ENCODE results near the gene SUZ12.

The SUZ12 gene

GRCh38 chr17:32006957-32007462, 70.2 kb downstream of the SUZ12 start, which contains the start of gene LRRC37B:
TSS of gene LRRC37B (plus strand) at chr17:32007383. CDS start at chr17:32021393, 14,010 bp downstream.
- Histone ChIP-seq H3K27ac (ENCODE audit: low read depth, low read length) (no peak within 1 kb of the TSS), H2AK5ac (ENCODE audit: low read length) (no peak within 1 kb of the TSS), H2BK120ac (ENCODE audit: insufficient read depth, low read length, poor library complexity) (peak within 1 kb of the TSS; percentile 52), H4K91ac (ENCODE audit: low read depth, low read length) (peak within 1 kb of the TSS; percentile 59), H3K14ac (ENCODE audit: low read length) (peak within 1 kb of the TSS; percentile 50), H2BK5ac (ENCODE audit: low read depth, low read length, poor library complexity) (peak within 1 kb of the TSS; percentile 23), H3K9me3 (ENCODE audit: insufficient read depth, low read depth, low read length) (no peaks in the 10 kb centered on the region), H3K4me2 (ENCODE audit: low read length) (peak within 1 kb of the TSS; percentile 100), H3K27me3 (ENCODE audit: insufficient read depth, low read length) (no peaks in the 10 kb centered on the region), H3K79me2 (ENCODE audit: control insufficient read depth, insufficient read depth, low read length, poor library complexity) (peaks cover 6% of the 10 kb centered on the region), H3K4me3 (ENCODE audit: low read depth, low read length) (peak within 1 kb of the TSS; percentile 91), H4K12ac (ENCODE audit: low read depth, low read length) (peak within 1 kb of the TSS; percentile 86), H3K23ac (ENCODE audit: low read length) (peak within 1 kb of the TSS; percentile 42), H4K8ac (ENCODE audit: low read depth, low read length) (peak within 1 kb of the TSS; percentile 59), H3K4me1 (ENCODE audit: control insufficient read depth in 1 of 2, insufficient read depth in 2 of 2, low read length in 2 of 2) (no peaks in the 10 kb centered on the region), H3K36me3 (ENCODE audit: control insufficient read depth in 1 of 2, insufficient read depth in 2 of 2, low read length in 2 of 2) (peaks cover 0 to 2% of the 10 kb centered on the region in 2 experiments), H3K4ac (ENCODE audit: low read depth, low read length) (peak within 1 kb of the TSS; percentile 29), H3K79me1 (ENCODE audit: low read length) (no peaks in the 10 kb centered on the region), H3K9ac (ENCODE audit: low read length) (peak within 1 kb of the TSS; percentile 89), H2AFZ (ENCODE audit: insufficient read depth, low read length, poor library complexity) (peak within 1 kb of the TSS; percentile 87), H3K18ac (ENCODE audit: low read length) (peak within 1 kb of the TSS; percentile 93), H2BK12ac (ENCODE audit: low read length) (peak within 1 kb of the TSS; percentile 26)
- peak; percentile 88 to 92 for DNase-seq
- no CpG with 5 or more reads among the region's 51 CpGs for WGBS (ENCODE audit: extremely low coverage, insufficient coverage, insufficient read length)

GRCh38 chr17:32007463-32008298, 70.9 kb downstream of the SUZ12 start:
- peak overlapping the region; percentile 91 for H3K4me3 ChIP-seq (ENCODE audit: low read depth, low read length)
- no peak overlapping the region for H2AK5ac ChIP-seq (ENCODE audit: low read length)
- no peaks in the 10 kb centered on the region for H3K79me1 ChIP-seq (ENCODE audit: low read length)
- peak overlapping the region; percentile 93 for H3K18ac ChIP-seq (ENCODE audit: low read length)
- peak overlapping the region; percentile 23 for H2BK5ac ChIP-seq (ENCODE audit: low read depth, low read length, poor library complexity)
- H3K4ac ChIP-seq (ENCODE audit: low read depth, low read length), result peak overlapping the region; percentile 29
- H3K36me3 ChIP-seq (ENCODE audit: control insufficient read depth in 1 of 2, insufficient read depth in 2 of 2, low read length in 2 of 2), result no peaks in the 10 kb centered on the region
- H3K9ac ChIP-seq (ENCODE audit: low read length), result peak overlapping the region; percentile 89
- no peaks in the 10 kb centered on the region for H3K9me3 ChIP-seq (ENCODE audit: insufficient read depth, low read depth, low read length)
- H4K12ac ChIP-seq (ENCODE audit: low read depth, low read length), result peak overlapping the region; percentile 11
- H3K23ac ChIP-seq (ENCODE audit: low read length), result peak overlapping the region; percentile 42
- peak overlapping the region; percentile 59 for H4K8ac ChIP-seq (ENCODE audit: low read depth, low read length)
- peak overlapping the region; percentile 47 for H3K14ac ChIP-seq (ENCODE audit: low read length)
- H3K27ac ChIP-seq (ENCODE audit: low read depth, low read length), result no peak overlapping the region
- no peak for DNase-seq
- WGBS (ENCODE audit: extremely low coverage, insufficient coverage, insufficient read length), result no CpG with 5 or more reads among the region's 80 CpGs
- peak overlapping the region; percentile 100 for H3K4me2 ChIP-seq (ENCODE audit: low read length)
- H4K91ac ChIP-seq (ENCODE audit: low read depth, low read length), result peak overlapping the region; percentile 59
- no peak overlapping the region for H2BK12ac ChIP-seq (ENCODE audit: low read length)
- peaks cover 6% of the 10 kb centered on the region for H3K79me2 ChIP-seq (ENCODE audit: control insufficient read depth, insufficient read depth, low read length, poor library complexity)
- H3K27me3 ChIP-seq (ENCODE audit: insufficient read depth, low read length), result no peaks in the 10 kb centered on the region
- peak overlapping the region; percentile 87 for H2AFZ ChIP-seq (ENCODE audit: insufficient read depth, low read length, poor library complexity)
- H2BK120ac ChIP-seq (ENCODE audit: insufficient read depth, low read length, poor library complexity), result peak overlapping the region; percentile 52
- H3K4me1 ChIP-seq (ENCODE audit: control insufficient read depth in 1 of 2, insufficient read depth in 2 of 2, low read length in 2 of 2), result no peaks in the 10 kb centered on the region

GRCh38 chr17:32009262-32009542, 72.4 kb downstream of the SUZ12 start:
- Histone ChIP-seq H3K79me1 (ENCODE audit: low read length) (no peaks in the 10 kb centered on the region), H4K91ac (ENCODE audit: low read depth, low read length) (no peak overlapping the region), H2AK5ac (ENCODE audit: low read length) (no peak overlapping the region), H3K9me3 (ENCODE audit: insufficient read depth, low read depth, low read length) (no peaks in the 10 kb centered on the region), H3K9ac (ENCODE audit: low read length) (no peak overlapping the region), H4K8ac (ENCODE audit: low read depth, low read length) (no peak overlapping the region), H3K27ac (ENCODE audit: low read depth, low read length) (no peak overlapping the region), H2AFZ (ENCODE audit: insufficient read depth, low read length, poor library complexity) (no peak overlapping the region), H3K4me2 (ENCODE audit: low read length) (no peak overlapping the region), H2BK5ac (ENCODE audit: low read depth, low read length, poor library complexity) (no peak overlapping the region), H2BK120ac (ENCODE audit: insufficient read depth, low read length, poor library complexity) (no peak overlapping the region), H3K18ac (ENCODE audit: low read length) (no peak overlapping the region), H2BK12ac (ENCODE audit: low read length) (no peak overlapping the region), H3K4me1 (ENCODE audit: control insufficient read depth in 1 of 2, insufficient read depth in 2 of 2, low read length in 2 of 2) (no peaks in the 10 kb centered on the region), H3K79me2 (ENCODE audit: control insufficient read depth, insufficient read depth, low read length, poor library complexity) (peaks cover 6% of the 10 kb centered on the region), H3K23ac (ENCODE audit: low read length) (no peak overlapping the region), H3K14ac (ENCODE audit: low read length) (no peak overlapping the region), H3K4ac (ENCODE audit: low read depth, low read length) (peak overlapping the region; percentile 46), H4K12ac (ENCODE audit: low read depth, low read length) (no peak overlapping the region), H3K36me3 (ENCODE audit: control insufficient read depth in 1 of 2, insufficient read depth in 2 of 2, low read length in 2 of 2) (no peaks in the 10 kb centered on the region), H3K27me3 (ENCODE audit: insufficient read depth, low read length) (no peaks in the 10 kb centered on the region), H3K4me3 (ENCODE audit: low read depth, low read length) (no peak overlapping the region)
- no CpG with 5 or more reads among the region's 2 CpGs for WGBS (ENCODE audit: extremely low coverage, insufficient coverage, insufficient read length)
- DNase-seq, result no peak

GRCh38 chr17:32010114-32010513, 73.3 kb downstream of the SUZ12 start:
- no peak for DNase-seq
- no peak overlapping the region for H3K4me3 ChIP-seq (ENCODE audit: low read depth, low read length)
- no peak overlapping the region for H3K4me2 ChIP-seq (ENCODE audit: low read length)
- no peaks in the 10 kb centered on the region for H3K79me1 ChIP-seq (ENCODE audit: low read length)
- H3K14ac ChIP-seq (ENCODE audit: low read length), result no peak overlapping the region
- no peak overlapping the region for H3K23ac ChIP-seq (ENCODE audit: low read length)
- H4K8ac ChIP-seq (ENCODE audit: low read depth, low read length), result no peak overlapping the region
- no peak overlapping the region for H2BK12ac ChIP-seq (ENCODE audit: low read length)
- H3K9me3 ChIP-seq (ENCODE audit: insufficient read depth, low read depth, low read length), result no peaks in the 10 kb centered on the region
- no peaks in the 10 kb centered on the region for H3K36me3 ChIP-seq (ENCODE audit: control insufficient read depth in 1 of 2, insufficient read depth in 2 of 2, low read length in 2 of 2)
- H3K79me2 ChIP-seq (ENCODE audit: control insufficient read depth, insufficient read depth, low read length, poor library complexity), result peaks cover 6% of the 10 kb centered on the region
- H3K27ac ChIP-seq (ENCODE audit: low read depth, low read length), result no peak overlapping the region
- H3K27me3 ChIP-seq (ENCODE audit: insufficient read depth, low read length), result no peaks in the 10 kb centered on the region
- H2BK120ac ChIP-seq (ENCODE audit: insufficient read depth, low read length, poor library complexity), result no peak overlapping the region
- H4K12ac ChIP-seq (ENCODE audit: low read depth, low read length), result no peak overlapping the region
- no peak overlapping the region for H2AK5ac ChIP-seq (ENCODE audit: low read length)
- no peak overlapping the region for H2AFZ ChIP-seq (ENCODE audit: insufficient read depth, low read length, poor library complexity)
- no peak overlapping the region for H3K9ac ChIP-seq (ENCODE audit: low read length)
- H2BK5ac ChIP-seq (ENCODE audit: low read depth, low read length, poor library complexity), result no peak overlapping the region
- no peaks in the 10 kb centered on the region for H3K4me1 ChIP-seq (ENCODE audit: control insufficient read depth in 1 of 2, insufficient read depth in 2 of 2, low read length in 2 of 2)
- no peak overlapping the region for H4K91ac ChIP-seq (ENCODE audit: low read depth, low read length)
- H3K4ac ChIP-seq (ENCODE audit: low read depth, low read length), result no peak overlapping the region
- no CpG with 5 or more reads among the region's 4 CpGs for WGBS (ENCODE audit: extremely low coverage, insufficient coverage, insufficient read length)
- H3K18ac ChIP-seq (ENCODE audit: low read length), result no peak overlapping the region
